ENCODE data around the gene EGFLAM. TPM values are rescaled to one million over a fixed set of nuclear protein-coding genes. Genes with fewer than 3 reads are reported as not detected.

EGFLAM gene
- total and polyA plus RNA-seq, 2 donors (not counting 1 experiment from before 2014, with no cell fraction given), result 0.33 to 20.0 TPM

GRCh38 chr5:38393636-38394035, 135.3 kb downstream of the EGFLAM start:
- Histone ChIP-seq H3K27me3 (ENCODE audit: control insufficient read depth, insufficient read depth, low read length) (no peaks in the 10 kb centered on the region), H4K20me1 (ENCODE audit: control insufficient read depth, extremely low read depth, insufficient read depth, low read length) (no peaks in the 10 kb centered on the region), H3K4me2 (ENCODE audit: extremely low read depth, insufficient read depth, low read length) (no peak overlapping the region), H3K9me3 (ENCODE audit: control insufficient read depth, insufficient read depth, low read depth, low read length) (no peaks in the 10 kb centered on the region), H3K27ac (ENCODE audit: insufficient read depth, low read length) (no peak overlapping the region), H2AFZ (ENCODE audit: low read length) (no peak overlapping the region), H3K9ac (ENCODE audit: insufficient read depth, low read length) (no peak overlapping the region), H3K36me3 (ENCODE audit: control insufficient read depth, insufficient read depth, low read length) (no peaks in the 10 kb centered on the region), H3K79me2 (ENCODE audit: control insufficient read depth, insufficient read depth, low read length) (no peaks in the 10 kb centered on the region), H3K4me1 (ENCODE audit: control insufficient read depth, extremely low read depth, insufficient read depth, low read length) (no peaks in the 10 kb centered on the region), H3K4me3 (replicated peaks in 1 of 4; ENCODE audit: control extremely low read depth in 1 of 4, insufficient read depth in 1 of 4, low read depth in 3 of 4, low read length in 4 of 4) (no peak overlapping the region)
- TF ChIP-seq CTCF (conservative IDR thresholded peaks at IDR 0.05 in 1 of 2, IDR thresholded peaks at IDR 0.05 in 1 of 2; ENCODE audit: low read depth in 1 of 2, low read length in 2 of 2) (no peak), EZH2 (IDR thresholded peaks at IDR 0.05; ENCODE audit: low read length, missing control alignments) (no peak)
- no peak for DNase-seq (ENCODE audit: low read depth in 2 of 2)

- Histone ChIP-seq H4K20me1 (ENCODE audit: control insufficient read depth, extremely low read depth, insufficient read depth, low read length) (no peaks in the 10 kb centered on the region), H3K27me3 (ENCODE audit: control insufficient read depth, insufficient read depth, low read length) (no peaks in the 10 kb centered on the region), H3K4me2 (ENCODE audit: extremely low read depth, insufficient read depth, low read length) (no peak overlapping the region)
These were observed 138.4 kb downstream of the EGFLAM start for GRCh38 chr5:38396766-38397165.

GRCh38 chr5:38400365-38400764, 142.0 kb downstream of the EGFLAM start:
- Histone ChIP-seq H3K9me3 (ENCODE audit: control insufficient read depth, insufficient read depth, low read depth, low read length) (no peaks in the 10 kb centered on the region), H4K20me1 (ENCODE audit: control insufficient read depth, extremely low read depth, insufficient read depth, low read length) (no peaks in the 10 kb centered on the region), H3K4me2 (ENCODE audit: extremely low read depth, insufficient read depth, low read length) (no peak overlapping the region), H3K27me3 (ENCODE audit: control insufficient read depth, insufficient read depth, low read length) (no peaks in the 10 kb centered on the region), H3K9ac (ENCODE audit: insufficient read depth, low read length) (no peak overlapping the region), H3K27ac (ENCODE audit: insufficient read depth, low read length) (no peak overlapping the region), H3K4me1 (ENCODE audit: control insufficient read depth, extremely low read depth, insufficient read depth, low read length) (no peaks in the 10 kb centered on the region), H3K4me3 (replicated peaks in 1 of 4; ENCODE audit: control extremely low read depth in 1 of 4, insufficient read depth in 1 of 4, low read depth in 3 of 4, low read length in 4 of 4) (no peak overlapping the region), H2AFZ (ENCODE audit: low read length) (no peak overlapping the region), H3K79me2 (ENCODE audit: control insufficient read depth, insufficient read depth, low read length) (no peaks in the 10 kb centered on the region), H3K36me3 (ENCODE audit: control insufficient read depth, insufficient read depth, low read length) (no peaks in the 10 kb centered on the region)
- TF ChIP-seq EZH2 (IDR thresholded peaks at IDR 0.05; ENCODE audit: low read length, missing control alignments), result no peak
- TF ChIP-seq CTCF (conservative IDR thresholded peaks at IDR 0.05 in 1 of 2, IDR thresholded peaks at IDR 0.05 in 1 of 2; ENCODE audit: low read depth in 1 of 2, low read length in 2 of 2), result no peak
- no peak for DNase-seq (ENCODE audit: low read depth in 2 of 2)

More at GRCh38 chr5:38396766-38397165, 138.4 kb downstream of the EGFLAM start:
- Histone ChIP-seq H3K79me2 (ENCODE audit: control insufficient read depth, insufficient read depth, low read length) (no peaks in the 10 kb centered on the region), H3K9ac (ENCODE audit: insufficient read depth, low read length) (no peak overlapping the region), H3K9me3 (ENCODE audit: control insufficient read depth, insufficient read depth, low read depth, low read length) (no peaks in the 10 kb centered on the region), H3K4me1 (ENCODE audit: control insufficient read depth, extremely low read depth, insufficient read depth, low read length) (no peaks in the 10 kb centered on the region), H3K4me3 (replicated peaks in 1 of 4; ENCODE audit: control extremely low read depth in 1 of 4, insufficient read depth in 1 of 4, low read depth in 3 of 4, low read length in 4 of 4) (no peak overlapping the region), H3K36me3 (ENCODE audit: control insufficient read depth, insufficient read depth, low read length) (no peaks in the 10 kb centered on the region), H3K27ac (ENCODE audit: insufficient read depth, low read length) (no peak overlapping the region), H2AFZ (ENCODE audit: low read length) (no peak overlapping the region)
- TF ChIP-seq CTCF (conservative IDR thresholded peaks at IDR 0.05 in 1 of 2, IDR thresholded peaks at IDR 0.05 in 1 of 2; ENCODE audit: low read depth in 1 of 2, low read length in 2 of 2) (no peak), EZH2 (IDR thresholded peaks at IDR 0.05; ENCODE audit: low read length, missing control alignments) (no peak)
- no peak for DNase-seq (ENCODE audit: low read depth in 2 of 2)

Measured in fibroblast of lung (primary cell).